ACC112 (cell line): Measurements from ENCODE around the gene POU2F3.

Source experiments
- H2AFZ ChIP-seq: fragments of 200-600 bp; sonication (generic); one replicate; pipeline ENCODE4 v1.6.0; 2017; ENCODE audit warnings: antibody characterized with exemption, low read length; ENCODE audit not compliant: unreplicated experiment
- H3K27ac ChIP-seq: fragments of 200-600 bp; sonication (generic); 2 replicates; pipeline ENCODE4 v1.5.1; 2014; ENCODE audit warnings: low read depth, mild to moderate bottlenecking, antibody characterized with exemption, low read length, moderate library complexity
- H3K27me3 ChIP-seq: fragments of 200-600 bp; sonication (generic); 2 replicates; pipeline ENCODE4 v1.6.1; 2014; ENCODE audit warnings: mild to moderate bottlenecking, antibody characterized with exemption, low read length, moderate library complexity, mixed read lengths; ENCODE audit not compliant: insufficient read depth
- H3K36me3 ChIP-seq: fragments of 200-600 bp; sonication (generic); 2 replicates; pipeline ENCODE4 v1.6.1; 2016; ENCODE audit warnings: mild to moderate bottlenecking, antibody characterized with exemption, low read length, moderate library complexity, mixed read lengths; ENCODE audit not compliant: insufficient read depth
- H3K4me1 ChIP-seq: fragments of 200-600 bp; sonication (generic); one replicate; pipeline ENCODE4 v1.6.1; 2016; ENCODE audit warnings: low read length, mixed read lengths; ENCODE audit not compliant: insufficient read depth, unreplicated experiment, control insufficient read depth
- H3K4me3 ChIP-seq: fragments of 200-600 bp; sonication (generic); 2 replicates; pipeline ENCODE4 v1.5.1; 2014; ENCODE audit warnings: mild to moderate bottlenecking, low read depth, low read length
- H3K79me2 ChIP-seq: fragments of 200-600 bp; sonication (generic); one replicate; pipeline ENCODE4 v1.6.0; 2016; ENCODE audit warnings: low read length; ENCODE audit not compliant: control insufficient read depth, unreplicated experiment, insufficient read depth

POU2F3 gene

GRCh38 chr11:120342678-120343077 lies 102.7 kb downstream of the POU2F3 start:
- Histone ChIP-seq H3K27me3 (no peaks in the 10 kb centered on the region), H3K27ac (no peak overlapping the region), H3K4me3 (no peak overlapping the region), H3K4me1 (peaks cover 48% of the 10 kb centered on the region), H2AFZ (no peak overlapping the region), H3K36me3 (no peaks in the 10 kb centered on the region; the same call in 1 of the 2 replicates), H3K79me2 (peaks cover 97% of the 10 kb centered on the region)

GRCh38 chr11:120343429-120343828 lies 103.5 kb downstream of the POU2F3 start:
- no peak overlapping the region for H3K27ac ChIP-seq
- H3K27me3 ChIP-seq = no peaks in the 10 kb centered on the region
- no peak overlapping the region for H2AFZ ChIP-seq
- peaks cover 96% of the 10 kb centered on the region for H3K79me2 ChIP-seq
- no peak overlapping the region for H3K4me3 ChIP-seq
- peaks cover 48% of the 10 kb centered on the region for H3K4me1 ChIP-seq
- no peaks in the 10 kb centered on the region; the same call in 1 of the 2 replicates for H3K36me3 ChIP-seq

GRCh38 chr11:120344302-120345004 lies 104.5 kb downstream of the POU2F3 start:
- H3K27me3 ChIP-seq = no peaks in the 10 kb centered on the region
- no peaks in the 10 kb centered on the region; the same call in 1 of the 2 replicates for H3K36me3 ChIP-seq
- peaks cover 95% of the 10 kb centered on the region for H3K79me2 ChIP-seq
- H3K4me1 ChIP-seq = peaks cover 48% of the 10 kb centered on the region
- no peak overlapping the region for H2AFZ ChIP-seq
- H3K27ac ChIP-seq = no peak overlapping the region
- H3K4me3 ChIP-seq = 0 out of 2 replicates have a peak overlapping the region, but pooled peaks have one; percentile 4

GRCh38 chr11:120346233-120346632 lies 106.3 kb downstream of the POU2F3 start:
- no peak overlapping the region for H3K27ac ChIP-seq
- peaks cover 34% of the 10 kb centered on the region for H3K4me1 ChIP-seq
- no peaks in the 10 kb centered on the region; the same call in 1 of the 2 replicates for H3K36me3 ChIP-seq
- no peaks in the 10 kb centered on the region for H3K27me3 ChIP-seq
- H2AFZ ChIP-seq = no peak overlapping the region
- H3K4me3 ChIP-seq = no peak overlapping the region
- peaks cover 92% of the 10 kb centered on the region for H3K79me2 ChIP-seq

GRCh38 chr11:120350637-120351036 lies 110.7 kb downstream of the POU2F3 start:
- Histone ChIP-seq H3K4me3 (no peak overlapping the region), H3K4me1 (peaks cover 16% of the 10 kb centered on the region), H2AFZ (no peak overlapping the region), H3K36me3 (no peaks in the 10 kb centered on the region), H3K27ac (no peak overlapping the region), H3K79me2 (peaks cover 86% of the 10 kb centered on the region), H3K27me3 (no peaks in the 10 kb centered on the region)

- Histone ChIP-seq H3K36me3 (no peaks in the 10 kb centered on the region), H3K79me2 (peaks cover 86% of the 10 kb centered on the region), H3K4me3 (no peak overlapping the region), H3K4me1 (peaks cover 3% of the 10 kb centered on the region), H2AFZ (no peak overlapping the region), H3K27ac (no peak overlapping the region), H3K27me3 (no peaks in the 10 kb centered on the region)
Measured at GRCh38 chr11:120352405-120352804, 112.5 kb downstream of the POU2F3 start.

- Histone ChIP-seq H3K4me1 (no peaks in the 10 kb centered on the region), H3K27me3 (no peaks in the 10 kb centered on the region), H2AFZ (no peak overlapping the region), H3K36me3 (no peaks in the 10 kb centered on the region), H3K4me3 (no peak overlapping the region), H3K27ac (no peak overlapping the region), H3K79me2 (peaks cover 87% of the 10 kb centered on the region)
Measured at GRCh38 chr11:120354068-120354467, 114.1 kb downstream of the POU2F3 start.

GRCh38 chr11:120354779-120355178 lies 114.8 kb downstream of the POU2F3 start:
- Histone ChIP-seq H3K4me1 (no peaks in the 10 kb centered on the region), H3K27me3 (no peaks in the 10 kb centered on the region), H3K36me3 (no peaks in the 10 kb centered on the region), H3K4me3 (no peak overlapping the region), H2AFZ (no peak overlapping the region), H3K27ac (no peak overlapping the region), H3K79me2 (peaks cover 88% of the 10 kb centered on the region)

GRCh38 chr11:120357620-120358019 lies 117.7 kb downstream of the POU2F3 start:
- no peak overlapping the region for H3K4me3 ChIP-seq
- H3K4me1 ChIP-seq = peaks cover 9% of the 10 kb centered on the region
- H3K79me2 ChIP-seq = peaks cover 91% of the 10 kb centered on the region
- no peaks in the 10 kb centered on the region for H3K27me3 ChIP-seq
- no peaks in the 10 kb centered on the region for H3K36me3 ChIP-seq
- no peak overlapping the region for H2AFZ ChIP-seq
- no peak overlapping the region for H3K27ac ChIP-seq

GRCh38 chr11:120358729-120359128 lies 118.8 kb downstream of the POU2F3 start:
- H3K27me3 ChIP-seq = no peaks in the 10 kb centered on the region
- H3K27ac ChIP-seq = no peak overlapping the region
- H3K4me1 ChIP-seq = peaks cover 13% of the 10 kb centered on the region
- H3K79me2 ChIP-seq = peaks cover 86% of the 10 kb centered on the region
- no peaks in the 10 kb centered on the region for H3K36me3 ChIP-seq
- H3K4me3 ChIP-seq = no peak overlapping the region
- H2AFZ ChIP-seq = no peak overlapping the region

- Histone ChIP-seq H3K4me1 (peaks cover 13% of the 10 kb centered on the region), H3K79me2 (peaks cover 84% of the 10 kb centered on the region), H3K27me3 (no peaks in the 10 kb centered on the region), H3K36me3 (no peaks in the 10 kb centered on the region), H3K4me3 (no peak overlapping the region), H3K27ac (no peak overlapping the region), H2AFZ (no peak overlapping the region)
Measured at GRCh38 chr11:120363436-120363835, 123.5 kb downstream of the POU2F3 start.
